ENCODE data around the gene RAET1L.
"Not testable (repeated sequence)": the region's sequence is repeated elsewhere in the genome, so short reads cannot be mapped to it uniquely, and the experiment has no call there.

Gene RAET1L

DNA sequence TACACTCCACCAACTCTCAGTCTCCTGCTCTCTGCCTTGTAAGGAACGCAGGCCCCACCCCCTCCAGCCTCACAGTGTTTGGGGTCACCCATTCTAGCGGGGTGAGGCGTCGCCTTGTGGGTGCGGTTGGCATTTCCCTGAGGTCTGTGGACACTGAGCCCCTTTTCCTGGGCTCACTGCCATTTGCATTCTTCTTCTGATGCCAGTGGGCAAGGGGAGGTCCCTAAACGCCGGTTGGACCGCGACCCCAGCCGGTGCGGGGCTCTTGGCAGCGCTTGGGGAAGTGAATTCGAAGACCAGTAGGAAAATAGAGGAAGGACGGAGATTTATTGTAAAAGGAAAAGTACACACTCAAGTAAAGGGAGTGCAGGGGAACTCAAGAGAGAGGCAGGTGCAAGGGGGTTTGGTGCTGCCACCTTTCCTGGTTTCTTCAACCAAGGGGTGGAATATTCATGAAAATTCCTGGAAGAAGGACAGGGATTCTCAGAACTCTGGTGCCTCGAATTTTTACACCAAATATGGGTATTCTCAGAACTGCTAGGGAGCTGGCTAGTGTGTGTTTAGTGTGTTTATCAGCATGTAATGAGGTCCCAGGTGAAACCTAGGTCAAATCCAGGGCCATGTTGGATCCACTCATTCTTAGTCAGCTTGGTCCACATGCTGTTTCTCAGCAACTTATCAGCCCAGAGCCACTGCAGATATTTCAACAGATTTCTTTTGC is 9.9 kb downstream of the RAET1L start:
- DNase-seq: not testable (repeated sequence)

DNA sequence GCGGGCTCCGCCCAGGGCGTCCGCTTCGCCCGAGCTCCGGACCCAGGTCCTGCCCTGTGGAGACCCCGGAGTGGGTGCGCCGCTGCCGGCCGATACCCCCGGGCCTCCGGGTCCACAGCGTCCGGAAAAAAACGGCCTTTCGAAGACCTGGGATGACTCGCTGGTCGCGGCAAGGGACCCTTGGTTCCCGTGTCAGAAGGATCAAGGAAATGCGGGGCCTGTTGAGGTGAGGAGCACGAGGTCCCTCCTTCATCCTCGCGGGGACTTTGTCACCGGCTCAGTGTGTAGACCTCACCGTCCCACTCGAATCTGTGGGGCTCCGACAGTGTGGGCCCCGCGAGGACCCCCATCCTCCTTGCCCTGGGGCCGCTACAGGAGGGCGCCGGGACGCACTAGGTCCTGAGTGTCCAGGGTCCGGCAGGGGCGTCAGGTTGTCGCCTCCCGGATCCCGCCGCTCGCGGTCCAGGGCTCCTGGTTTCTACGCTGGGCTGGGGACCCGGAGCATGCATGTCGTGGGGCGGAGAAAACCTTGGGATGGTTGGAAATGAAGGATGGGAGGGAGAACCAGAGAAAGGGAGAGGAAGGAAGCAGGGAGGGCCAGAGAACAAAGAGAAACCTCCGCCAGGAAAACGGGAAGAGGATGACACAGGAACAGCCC is 10.6 kb downstream of the RAET1L start:
- DNase-seq: not testable (repeated sequence)

DNA sequence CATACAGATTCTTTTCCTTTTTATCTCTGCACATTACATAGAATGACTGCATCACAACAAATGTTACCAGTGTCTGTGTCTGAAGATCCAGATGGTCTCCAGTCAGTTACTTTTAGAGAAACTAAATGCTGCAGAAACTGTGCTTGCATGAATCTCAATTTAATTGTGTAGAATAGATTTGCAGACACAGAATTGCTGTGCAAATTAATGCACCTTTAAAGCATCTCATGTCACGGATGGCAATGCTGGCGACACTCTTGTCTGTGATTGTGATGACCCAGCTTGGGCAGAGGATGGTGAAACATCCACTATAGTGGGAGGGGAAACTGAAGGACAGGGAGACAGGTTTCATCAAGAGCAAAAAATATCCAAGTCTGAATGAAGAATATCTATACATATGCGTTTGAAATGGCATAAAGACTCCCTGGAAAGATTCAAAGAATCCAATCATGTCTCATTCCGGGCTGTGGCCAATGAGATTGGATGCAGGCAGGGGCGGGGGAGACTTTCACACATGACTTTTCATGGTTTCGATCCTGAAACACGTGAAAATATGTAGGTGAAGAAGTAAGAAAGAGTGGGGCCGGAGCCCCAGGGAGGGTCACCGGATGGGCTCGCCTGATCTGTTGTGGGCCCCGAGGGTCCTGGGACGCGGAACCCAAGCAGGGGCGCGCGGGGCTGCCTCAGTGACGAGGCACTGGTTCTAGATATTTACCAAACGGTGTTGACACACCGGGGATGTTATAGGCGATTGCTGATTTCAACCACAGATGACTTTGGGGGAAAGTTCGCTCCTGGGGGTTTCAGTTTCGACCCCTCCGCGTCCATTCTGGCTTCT is 11.3 kb downstream of the RAET1L start:
- not testable (repeated sequence) for DNase-seq

DNA sequence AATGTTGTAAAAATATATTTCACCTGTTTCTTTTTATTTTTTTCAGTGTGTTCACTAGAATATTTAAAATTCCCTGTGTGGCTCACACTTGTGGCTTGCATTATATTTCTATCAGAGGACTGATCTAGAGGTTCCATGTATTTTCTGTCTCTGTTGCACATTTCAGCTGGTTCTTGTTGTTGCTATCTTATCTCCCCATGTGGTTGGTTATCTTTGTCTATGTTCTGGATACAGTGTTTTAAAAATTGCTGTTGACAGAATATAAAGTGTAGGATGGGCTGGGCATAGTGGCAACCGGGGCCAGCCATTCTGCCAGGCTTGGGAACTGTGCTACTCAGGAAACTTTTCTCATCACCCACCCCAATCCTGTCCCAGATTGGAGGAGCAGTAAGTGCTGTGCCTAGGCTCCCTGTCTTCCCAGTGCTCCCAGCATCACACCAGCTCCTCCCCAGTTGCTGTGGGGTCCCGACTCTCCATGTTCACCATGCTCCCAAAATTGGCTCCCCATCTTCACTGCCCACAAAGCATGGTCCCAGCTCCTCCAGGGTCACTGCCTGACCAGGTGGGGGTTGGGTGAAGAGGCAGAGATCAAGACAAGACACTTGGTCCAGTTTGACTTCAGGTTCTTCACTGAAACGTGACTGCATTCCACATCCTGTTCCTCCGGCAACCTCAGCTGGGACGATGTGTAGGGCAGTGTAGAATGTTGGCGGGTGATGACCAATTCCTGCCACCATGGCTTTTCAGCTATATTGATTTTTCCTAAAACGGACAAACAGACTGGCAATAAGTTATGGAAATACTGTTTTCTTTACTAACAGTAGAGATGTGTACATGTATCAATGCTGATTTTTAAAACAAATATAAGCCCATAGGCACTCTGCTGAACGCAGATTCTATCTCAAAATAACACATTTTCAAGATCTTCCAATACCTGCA is 12.2 kb downstream of the RAET1L start:
- not testable (repeated sequence) for DNase-seq

DNA sequence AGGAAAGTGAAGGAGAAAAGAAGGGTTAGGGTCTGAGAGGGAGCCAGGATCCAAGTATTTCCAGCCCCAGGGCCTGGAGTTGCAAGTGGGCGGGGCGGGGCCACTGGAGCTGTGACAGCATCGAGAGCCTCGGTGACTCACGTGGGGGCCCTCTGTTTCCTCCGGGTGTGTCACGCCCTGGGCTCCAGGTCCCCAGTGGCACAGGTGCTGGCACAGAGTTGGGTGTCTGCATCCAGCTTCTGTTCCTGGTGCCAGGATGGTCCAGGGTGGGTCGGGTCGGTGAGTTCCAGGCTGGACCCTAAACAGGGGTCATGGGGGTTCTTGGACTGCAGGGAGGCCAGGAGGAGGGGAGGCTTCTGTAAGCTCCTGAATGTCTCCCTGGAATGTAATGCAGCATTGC is 16.7 kb downstream of the RAET1L start:
- DNase-seq: no peak

DNA sequence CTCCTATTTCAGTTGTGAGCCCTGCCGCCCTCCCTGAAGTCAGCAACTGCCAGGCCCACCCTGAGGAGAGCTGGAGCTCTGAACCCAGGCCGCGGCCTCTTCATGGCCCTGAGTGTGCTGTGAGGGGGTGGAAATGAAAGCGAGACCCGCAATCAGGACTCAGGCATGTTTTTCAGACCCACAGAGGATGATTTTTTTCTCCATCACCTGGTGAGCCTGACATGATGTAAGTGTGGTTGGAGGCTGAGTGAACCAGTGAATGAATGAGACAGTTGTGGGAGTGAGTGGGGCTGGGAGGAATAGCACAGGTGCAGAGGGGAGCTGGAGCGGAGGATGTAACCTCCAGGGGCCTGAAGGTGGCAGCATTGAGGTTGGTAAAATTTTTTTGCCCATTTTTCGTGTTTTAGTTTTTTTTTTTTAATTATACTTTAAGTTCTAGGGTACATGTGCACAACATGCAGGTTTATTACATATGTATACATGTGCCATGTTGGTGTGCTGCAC is 18.3 kb downstream of the RAET1L start:
- no peak for DNase-seq

DNA sequence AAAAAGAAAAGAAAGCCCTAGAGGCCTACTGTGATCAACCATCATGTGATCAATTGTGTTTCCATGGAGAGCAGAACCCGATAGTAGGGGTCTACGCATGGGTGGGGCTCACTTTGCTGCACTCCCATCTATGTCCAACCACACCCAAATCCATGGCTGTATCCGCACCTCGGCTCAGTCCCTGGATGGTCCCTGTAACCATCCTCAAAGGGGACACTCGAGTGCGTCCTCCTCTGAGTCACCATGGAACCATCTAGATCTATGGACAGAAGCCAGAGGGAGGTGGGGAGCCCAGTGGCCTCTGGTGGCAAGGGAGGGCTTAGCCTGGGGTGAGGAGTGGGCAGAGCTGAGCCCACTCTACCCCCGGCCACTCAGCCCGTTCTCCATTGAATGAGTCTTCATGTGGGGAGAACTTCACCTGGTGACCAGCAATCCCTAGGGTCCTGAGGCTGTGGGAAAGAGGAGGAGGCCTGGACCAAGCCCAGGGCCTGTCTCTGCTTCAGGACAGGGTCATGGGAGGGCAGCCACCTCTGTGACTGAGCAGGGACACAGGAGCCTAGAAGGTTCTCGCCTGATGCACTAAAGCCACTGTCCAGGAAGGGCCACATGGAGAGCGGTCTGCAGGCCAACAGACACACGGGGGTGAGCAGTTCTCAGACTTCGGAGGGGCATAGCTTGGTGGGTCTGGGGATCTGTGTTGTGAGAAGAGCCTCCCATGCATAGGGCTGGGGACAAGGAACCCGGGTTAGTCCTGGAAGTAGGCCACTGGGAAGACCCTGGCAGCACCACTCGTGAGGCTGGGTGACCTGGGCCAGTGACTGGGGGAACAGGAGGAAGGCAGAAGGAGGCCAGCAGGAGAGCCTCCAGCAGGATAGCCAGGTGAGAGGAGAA is 19.3 kb downstream of the RAET1L start:
- no peak for DNase-seq

DNA sequence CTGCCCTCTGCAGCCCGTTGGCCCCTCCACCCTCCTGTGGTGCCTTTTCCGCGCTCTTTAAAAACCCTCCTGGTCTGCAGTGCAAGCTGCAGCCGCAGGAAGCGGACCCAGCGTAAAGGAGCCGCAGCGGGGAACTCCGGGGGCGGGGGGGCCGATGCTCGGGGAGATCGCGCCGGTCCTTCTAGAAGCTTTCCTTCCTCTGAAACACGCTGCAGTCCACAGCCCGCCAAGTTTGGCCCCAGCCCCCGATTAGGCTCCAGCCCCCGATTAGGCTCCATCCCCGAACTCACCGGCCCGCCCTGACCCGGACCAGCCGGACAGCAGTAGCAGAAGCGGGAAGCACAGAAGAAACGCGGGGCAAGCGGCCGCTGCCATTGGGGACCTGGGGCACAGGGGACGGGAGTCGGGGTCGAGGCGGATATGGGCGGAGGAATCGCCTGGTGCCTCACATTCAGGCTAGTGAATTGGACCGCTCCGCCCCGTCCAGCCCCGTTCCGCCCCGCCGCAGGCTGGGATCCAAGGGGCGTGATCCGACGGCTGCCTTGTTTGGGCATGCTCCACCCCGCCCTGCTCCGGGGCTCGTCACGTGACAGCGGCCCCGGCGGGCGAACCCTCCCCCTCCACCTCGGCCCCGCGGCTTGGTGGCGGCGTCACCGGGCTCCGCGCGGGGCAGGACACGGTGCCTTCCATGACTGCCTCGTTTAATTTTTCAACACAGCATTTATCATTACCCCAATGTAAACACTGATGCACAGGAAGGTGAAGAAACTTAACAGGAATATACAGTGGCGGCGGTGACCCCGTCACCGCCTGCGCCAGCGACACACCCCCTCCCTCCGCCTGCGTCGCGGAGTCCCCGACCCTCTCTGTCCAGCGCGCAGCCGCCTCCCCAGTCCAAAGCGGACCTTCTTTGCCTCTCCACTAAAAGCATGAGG is 20.3 kb downstream of the RAET1L start:
- DNase-seq: peak; percentile 88

DNA sequence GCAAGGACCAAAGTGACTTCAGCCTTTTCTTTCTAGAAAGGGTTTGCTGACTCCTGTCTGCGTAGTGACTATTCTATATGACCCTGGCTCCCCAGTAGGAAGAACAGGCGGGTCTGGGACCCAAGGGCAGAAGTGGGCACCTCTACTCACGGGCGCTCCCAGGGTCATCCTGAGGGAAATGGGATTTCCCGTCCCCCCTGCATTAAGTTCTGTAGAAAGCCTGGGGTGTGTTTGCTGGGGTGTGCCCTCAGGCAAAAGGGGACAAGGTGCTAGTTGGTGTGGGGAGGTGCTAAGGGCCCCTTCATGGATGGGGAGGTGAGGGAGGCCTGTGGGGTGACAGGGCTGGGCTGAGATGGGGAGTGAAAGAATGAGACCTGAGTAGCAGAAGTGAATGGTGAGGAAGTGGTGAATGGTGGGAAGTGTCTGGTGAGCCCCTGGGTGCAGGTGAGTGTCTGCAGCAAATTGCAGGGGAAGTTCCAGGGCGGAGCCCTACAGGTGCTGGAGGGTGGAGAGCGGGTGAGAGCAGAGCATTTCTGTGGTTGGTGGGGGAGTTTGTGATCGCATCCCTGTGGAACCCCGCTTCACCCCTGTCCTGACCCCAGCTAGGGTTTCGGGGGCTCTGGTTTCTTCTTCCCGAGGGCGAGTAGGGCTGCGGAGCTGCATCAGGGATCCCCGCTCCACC is 21.1 kb downstream of the RAET1L start:
- DNase-seq: no peak

DNA sequence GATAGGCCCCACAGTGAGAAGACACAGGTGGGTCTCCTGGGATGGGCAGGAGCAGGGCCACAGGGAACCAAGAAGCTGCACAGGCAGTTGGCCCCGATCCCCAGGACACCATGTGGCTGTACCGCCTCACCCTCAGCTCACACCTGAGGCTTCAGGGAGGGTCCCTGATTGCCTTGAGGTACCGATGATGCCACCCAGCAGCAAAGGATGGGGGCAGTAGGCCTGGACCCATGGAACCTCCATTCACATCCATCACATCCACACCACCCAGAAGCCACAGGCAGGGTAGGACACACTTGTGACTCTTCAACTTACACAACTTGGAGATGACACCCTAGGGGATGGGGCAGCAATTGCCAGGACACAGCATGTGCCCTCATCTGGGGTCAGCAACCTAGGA is 21.7 kb downstream of the RAET1L start:
- not testable (repeated sequence) for DNase-seq

DNA sequence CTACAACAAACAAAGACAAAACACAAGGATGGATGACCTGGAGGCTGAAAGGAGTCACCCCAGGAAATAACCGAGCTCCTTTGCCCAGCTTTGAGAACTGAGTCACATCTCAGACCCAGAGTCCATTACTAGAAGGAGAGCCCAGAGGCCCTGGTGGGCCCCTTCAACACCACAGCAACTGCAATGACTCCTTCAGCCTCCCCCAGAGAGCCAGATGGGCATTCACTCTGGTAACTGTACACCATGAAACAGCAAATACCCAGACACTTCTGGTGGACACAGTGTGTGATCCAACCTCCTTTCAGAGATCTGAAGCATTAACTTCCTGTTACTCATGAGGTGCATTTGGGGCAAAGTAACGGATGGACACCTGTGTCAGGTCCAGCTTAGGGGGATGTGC is 22.6 kb downstream of the RAET1L start:
- DNase-seq: no peak

DNA sequence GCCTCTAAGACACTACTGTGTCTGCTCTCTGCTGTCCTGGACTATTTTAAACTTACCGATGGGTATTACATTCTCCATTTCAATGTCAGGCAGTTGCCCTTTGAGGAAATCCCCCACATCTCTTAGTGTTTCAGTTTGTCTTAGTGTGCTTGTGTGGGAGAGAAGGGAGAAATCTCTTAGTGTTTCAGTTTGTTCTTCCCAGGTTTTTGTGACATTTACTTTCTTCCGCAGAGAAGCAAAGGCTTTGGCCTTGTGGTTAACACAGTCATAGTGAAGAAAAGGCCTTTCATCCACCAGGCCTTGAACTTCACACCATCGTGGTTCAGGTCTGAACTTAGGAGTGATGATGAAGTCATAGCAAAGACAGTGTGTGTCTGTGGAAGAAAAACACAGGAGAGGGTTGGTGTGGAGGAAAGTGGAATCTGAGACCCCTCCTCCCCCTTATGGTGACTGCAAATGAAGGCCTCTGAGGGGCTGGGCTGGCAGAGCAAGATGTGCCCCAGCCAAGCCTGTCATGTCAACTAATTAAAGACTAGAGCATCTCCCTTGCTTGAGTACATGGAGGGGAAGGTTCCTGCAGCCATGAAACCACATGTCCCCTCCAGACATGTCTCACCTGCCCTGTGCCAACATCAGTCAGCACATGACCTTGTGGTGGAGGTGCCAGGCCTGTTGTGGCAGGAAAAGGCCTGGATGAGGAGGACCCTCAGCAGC is 23.9 kb downstream of the RAET1L start:
- DNase-seq: no peak

DNA sequence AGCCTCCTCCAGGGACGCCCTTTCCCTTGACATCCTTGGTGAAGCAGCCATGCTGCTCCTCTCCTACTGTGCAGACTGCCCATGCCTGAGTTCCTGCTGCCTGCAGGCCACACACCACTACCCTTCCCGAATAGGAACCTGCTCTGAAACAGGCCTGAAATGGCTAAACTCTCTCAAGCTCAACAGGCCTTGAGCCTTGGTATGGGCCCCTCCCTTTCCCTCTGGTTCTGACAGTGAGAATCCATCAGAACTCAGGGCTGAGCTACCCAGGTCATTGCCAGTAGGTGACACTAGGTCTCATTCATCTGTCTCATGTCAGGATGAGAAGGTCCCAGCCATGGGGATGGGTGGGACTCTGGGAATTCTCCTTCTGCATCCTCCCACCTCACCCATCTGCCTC is 25.7 kb downstream of the RAET1L start:
- DNase-seq: no peak

DNA sequence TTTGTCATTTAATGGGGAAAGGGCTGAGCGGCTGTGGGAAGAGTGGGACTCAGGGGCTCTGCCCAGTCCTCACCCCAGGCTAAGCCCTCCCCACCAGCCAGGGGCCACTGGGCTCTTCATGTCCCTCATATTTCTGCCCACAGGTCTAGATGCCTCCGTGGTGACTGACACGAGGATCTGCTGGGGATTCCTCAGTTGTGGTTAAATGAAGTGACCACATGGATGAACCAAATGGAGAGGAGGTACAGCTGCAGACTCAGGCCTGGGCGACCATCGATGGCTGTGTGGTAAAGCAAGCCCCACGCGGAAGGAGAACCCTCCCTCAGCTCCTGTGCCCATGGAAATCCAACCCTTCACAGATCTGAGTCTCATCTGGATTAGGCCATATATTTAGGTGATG is 29.4 kb downstream of the RAET1L start:
- no peak for DNase-seq

DNA sequence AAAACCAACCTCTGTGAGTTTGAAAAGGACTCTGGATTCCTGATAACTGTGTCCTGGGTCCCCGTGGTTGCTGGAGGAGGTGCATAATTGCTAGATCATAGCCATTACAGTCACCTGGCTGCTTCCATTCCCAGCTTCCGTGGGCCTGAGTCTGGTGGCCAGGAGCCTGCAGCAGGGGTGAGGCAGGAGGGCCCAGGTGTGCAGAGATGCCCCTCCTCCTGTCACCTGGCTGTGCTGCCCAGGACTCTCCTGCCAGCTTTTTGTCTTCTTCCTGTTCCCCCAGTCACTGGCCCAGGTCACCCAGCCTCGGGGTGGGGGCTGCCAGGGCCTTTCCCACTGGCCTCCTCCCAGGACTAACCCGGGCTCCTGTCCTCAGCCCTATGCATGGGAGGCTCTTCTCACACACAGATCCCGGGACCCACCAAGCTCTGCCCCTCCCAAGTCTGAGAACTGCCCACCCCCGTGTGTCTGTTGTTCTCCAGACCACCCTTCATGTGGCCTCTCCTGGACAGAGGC is 30.0 kb downstream of the RAET1L start:
- no peak for DNase-seq

DNA sequence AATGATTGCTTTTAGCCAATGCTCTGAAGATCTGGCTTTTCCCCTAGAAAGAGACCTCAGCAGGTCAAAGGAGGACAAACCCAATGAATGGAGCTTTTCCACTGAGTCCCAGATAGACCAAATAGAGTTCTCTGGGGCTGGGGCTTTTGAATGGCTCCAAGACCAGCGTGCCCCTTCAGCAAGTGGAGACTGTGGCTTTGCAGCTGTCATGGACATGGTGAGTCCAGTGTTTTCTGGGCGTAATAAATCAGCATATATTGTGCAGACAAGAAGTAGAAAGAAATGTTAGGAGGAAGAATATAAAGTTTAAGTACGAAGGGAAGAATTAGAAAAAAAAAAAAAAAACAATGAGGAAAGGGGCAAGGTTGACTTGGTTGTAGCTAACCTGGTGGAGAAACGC is 33.5 kb downstream of the RAET1L start:
- DNase-seq: no peak

DNA sequence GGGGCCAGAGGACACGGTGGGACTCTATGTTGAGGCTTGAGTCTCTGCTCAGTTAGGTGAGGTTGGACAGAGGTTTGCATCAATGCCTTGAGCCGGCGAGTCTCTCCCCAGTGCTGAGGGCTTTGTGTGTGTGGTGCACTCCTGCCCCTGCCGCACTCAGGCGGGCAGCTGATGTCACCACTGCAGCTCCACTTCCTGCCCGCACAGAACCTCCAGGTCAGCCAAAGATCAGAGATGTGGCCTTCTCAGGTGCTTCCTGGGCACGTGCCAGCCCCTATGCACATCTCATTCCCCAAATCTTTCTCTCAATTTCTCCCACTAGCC is 33.9 kb downstream of the RAET1L start:
- DNase-seq: peak; percentile 12

DNA sequence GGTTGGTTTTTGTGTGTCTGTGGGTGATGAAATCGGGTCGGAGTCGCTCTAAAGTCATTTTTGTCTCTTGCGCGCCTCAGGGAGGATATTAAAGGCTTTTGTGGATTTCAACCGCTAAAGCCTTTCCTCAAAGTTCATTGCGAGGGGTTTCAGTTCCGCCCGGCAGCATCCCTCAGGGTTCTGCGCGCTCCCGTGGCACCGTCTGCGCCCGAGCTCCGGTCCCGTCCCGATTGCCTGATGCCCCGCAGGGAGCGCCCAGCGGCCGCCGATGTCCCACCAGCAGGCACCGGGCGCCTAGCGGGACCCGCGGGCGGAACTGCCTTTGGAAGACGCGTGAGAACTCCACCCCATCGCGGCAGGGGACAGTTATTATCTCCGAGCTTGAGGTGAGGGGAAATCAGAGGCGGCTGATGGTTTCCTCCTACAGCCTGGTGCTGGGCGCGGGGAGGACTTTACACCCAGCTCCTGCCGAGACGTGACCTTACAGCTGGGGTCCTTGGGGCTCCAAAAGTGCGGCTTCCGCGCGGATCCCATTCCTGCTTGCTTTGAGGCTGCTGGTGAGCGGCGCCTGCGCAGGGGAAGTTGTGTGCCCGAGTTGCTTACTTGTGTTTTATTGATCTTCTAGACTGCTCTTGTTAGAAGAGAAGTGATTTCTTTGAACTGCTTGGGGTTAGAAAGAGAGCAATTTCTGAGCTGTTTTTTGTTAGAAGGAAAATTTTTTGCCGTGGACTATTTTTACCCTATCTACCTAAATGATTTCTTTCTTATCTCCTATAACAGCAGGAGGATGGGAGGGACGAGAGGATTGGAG is 34.5 kb downstream of the RAET1L start:
- DNase-seq: no peak

All from DMS153 (cell line).